Vagina (tissue), 2 donors: ENCODE measurements around the gene ARMC5. TPM values are rescaled to one million over a fixed set of nuclear protein-coding genes. Genes with fewer than 3 reads are reported as not detected.
A peak's percentile ranks its signal among the peaks of the same experiment; 100 is the strongest.

Experiments used
- DNase-seq, 2 donors: peaks; one replicate each; pipeline ENCODE4 v3.0.0-alpha.2; 2017; ENCODE audit errors: extremely low spot score in 2 of 2
- H3K27ac ChIP-seq: fragments of 200-600 bp; sonication (generic); one replicate; pipeline ENCODE4 v1.5.1; 2019
- H3K27me3 ChIP-seq: fragments of 200-600 bp; sonication (generic); one replicate; pipeline ENCODE4 v1.5.1; 2019
- H3K36me3 ChIP-seq, 2 donors: fragments of 200-600 bp; sonication (generic); one replicate each; pipeline ENCODE4 v1.5.1; 2017 to 2019
- H3K4me1 ChIP-seq: fragments of 200-600 bp; sonication (generic); one replicate; pipeline ENCODE4 v1.5.1; 2019
- H3K4me3 ChIP-seq, 2 donors: fragments of 200-600 bp; sonication (generic); 1 replicate in 1 of 2; 2 replicates in 1 of 2; pipeline ENCODE4 v1.5.1; 2016 to 2019
- H3K9me3 ChIP-seq: fragments of 200-600 bp; sonication (generic); one replicate; pipeline ENCODE4 v1.5.1; 2019
- CTCF ChIP-seq, 3 experiments: fragments of 450-650 bp in 2 of 3; fragments of 200-600 bp in 1 of 3; sonication (generic) in 1 of 3; IDR thresholded peaks; one replicate each; pipeline ENCODE4 v1.5.1; 2017 to 2019; ENCODE audit warnings: antibody characterized with exemption in 3 of 3, mild to moderate bottlenecking in 2 of 3, moderate library complexity in 2 of 3
- POLR2A ChIP-seq, 2 donors: fragments of 450-650 bp; IDR thresholded peaks; one replicate each; pipeline ENCODE4 v1.6.1; 2017; ENCODE audit warnings: antibody characterized with exemption in 2 of 2, mild to moderate bottlenecking in 2 of 2, moderate library complexity in 2 of 2
- POLR2AphosphoS5 ChIP-seq, 2 donors: sonication (generic); formaldehyde crosslinking; IDR thresholded peaks; one replicate each; pipeline ENCODE4 v1.9.0; 2017; ENCODE audit warnings: antibody characterized with exemption in 2 of 2, mild to moderate bottlenecking in 2 of 2, low read depth in 1 of 2; ENCODE audit not compliant: insufficient read depth in 1 of 2
- intact Hi-C: fragments of 100-400 bp; cut with DNase I; formaldehyde crosslinking; loops from one replicate; pipeline ENCODE4 v1.15.1; 2023
- total RNA-seq: library from RNA; depleted of rRNA; stranded (reverse); fragments of >200 nt; gene quantifications from one replicate; pipeline ENCODE4 v1.2.3, GENCODE V29; 2016

ARMC5 gene
- total RNA-seq, 1 donor from 2014 or later, result 11.3 TPM

DNA sequence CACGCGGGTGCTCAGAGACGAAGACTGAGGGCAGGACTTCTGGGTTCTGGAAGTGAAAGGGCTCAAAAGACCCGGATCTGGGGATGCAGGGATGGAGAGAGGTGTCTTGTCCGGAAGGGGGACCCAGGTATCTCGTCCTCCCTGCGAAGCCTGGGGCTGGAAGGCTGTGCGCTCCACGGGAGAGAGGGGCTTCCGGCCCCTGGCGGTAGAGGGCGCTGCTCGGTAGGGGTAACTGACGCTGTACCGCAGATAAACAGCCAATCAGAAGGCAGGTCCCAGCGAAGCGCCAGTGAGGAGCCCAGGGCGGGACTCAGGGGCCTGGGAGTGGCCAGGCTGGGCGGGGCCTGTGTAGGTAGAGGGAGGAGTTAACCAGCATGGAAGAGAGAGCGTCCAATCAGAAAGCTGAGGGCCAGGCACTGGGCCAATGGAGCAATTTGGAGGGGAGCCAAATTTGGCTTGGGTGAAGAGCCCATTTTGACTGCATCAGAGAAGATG lies 13.5 kb downstream of the ARMC5 start:
- Histone ChIP-seq H3K4me3 (peak overlapping the region; percentile 72 to 76), H3K27ac (peak overlapping the region; percentile 96), H3K9me3 (no peaks in the 10 kb centered on the region), H3K27me3 (no peaks in the 10 kb centered on the region), H3K4me1 (peaks cover 36% of the 10 kb centered on the region), H3K36me3 (peaks cover 0 to 43% of the 10 kb centered on the region in 2 donors)
- DNase-seq, result no peak
- intact Hi-C loops, result loop anchor here (5.0 kb wide), 1 partner anchor 35 kb away; the partner anchor contains the start of gene RUSF1
- TF ChIP-seq POLR2A (IDR thresholded peaks at IDR 0.05) (no peak), CTCF (IDR thresholded peaks at IDR 0.05) (peak; percentile 47 to 56 (median 49)), POLR2AphosphoS5 (IDR thresholded peaks at IDR 0.05; ENCODE audit: insufficient read depth in 1 of 2, low read depth in 1 of 2) (peak in 1 of 2 donors; percentile 68)

DNA sequence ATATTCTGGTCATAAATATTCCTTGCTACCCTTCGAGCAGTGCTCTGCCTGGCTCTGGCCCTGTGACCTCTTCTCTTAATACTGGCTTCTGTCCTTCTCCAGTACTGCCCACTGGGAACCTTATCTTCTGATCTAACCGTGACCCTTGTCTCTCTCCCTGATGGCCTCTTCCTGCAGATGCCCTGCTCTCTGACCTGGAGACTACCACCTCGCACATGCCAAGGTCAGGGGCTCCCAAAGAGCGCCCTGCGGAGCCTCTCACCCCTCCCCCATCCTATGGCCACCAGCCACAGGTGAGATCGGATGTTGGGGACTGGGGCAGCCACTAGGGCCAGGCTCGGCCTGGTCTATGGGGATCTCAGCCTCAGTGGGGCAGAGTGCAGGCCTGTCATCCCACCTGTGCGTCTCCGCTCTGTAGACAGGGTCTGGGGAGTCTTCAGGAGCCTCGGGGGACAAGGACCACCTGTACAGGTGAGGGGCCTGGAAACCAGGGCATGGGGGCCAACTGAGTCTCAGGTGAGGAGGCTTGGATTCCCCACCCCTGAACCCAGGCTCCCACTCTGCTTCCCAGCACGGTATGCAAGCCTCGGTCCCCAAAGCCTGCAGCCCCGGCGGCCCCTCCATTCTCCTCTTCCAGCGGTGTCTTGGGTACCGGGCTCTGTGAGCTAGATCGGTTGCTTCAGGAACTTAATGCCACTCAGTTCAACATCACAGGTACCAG lies 14.1 kb downstream of the ARMC5 start:
- H3K27me3 ChIP-seq, result no peaks in the 10 kb centered on the region
- no peaks in the 10 kb centered on the region for H3K9me3 ChIP-seq
- peak overlapping the region; percentile 72 to 76 for H3K4me3 ChIP-seq
- H3K4me1 ChIP-seq, result peaks cover 36% of the 10 kb centered on the region
- peak overlapping the region; percentile 96 for H3K27ac ChIP-seq
- intact Hi-C loops, result loop anchor here (5.0 kb wide), 1 partner anchor 34 kb away; the partner anchor contains the start of gene RUSF1
- no peak for DNase-seq
- no peak for TF ChIP-seq POLR2A (IDR thresholded peaks at IDR 0.05)
- no peak for TF ChIP-seq CTCF (IDR thresholded peaks at IDR 0.05)
- TF ChIP-seq POLR2AphosphoS5 (IDR thresholded peaks at IDR 0.05; ENCODE audit: insufficient read depth in 1 of 2, low read depth in 1 of 2), result no peak
- peaks cover 0 to 46% of the 10 kb centered on the region in 2 donors for H3K36me3 ChIP-seq

GRCh38 chr16:31474173-31474714 lies 14.9 kb downstream of the ARMC5 start:
- peaks cover 36% of the 10 kb centered on the region for H3K4me1 ChIP-seq
- no peak for TF ChIP-seq POLR2A (IDR thresholded peaks at IDR 0.05)
- peak in 1 of 2 donors; percentile 11 for TF ChIP-seq POLR2AphosphoS5 (IDR thresholded peaks at IDR 0.05; ENCODE audit: insufficient read depth in 1 of 2, low read depth in 1 of 2)
- TF ChIP-seq CTCF (IDR thresholded peaks at IDR 0.05), result no peak
- H3K4me3 ChIP-seq, result no peak overlapping the region
- no peak for DNase-seq
- H3K36me3 ChIP-seq, result peaks cover 0 to 46% of the 10 kb centered on the region in 2 donors
- no peaks in the 10 kb centered on the region for H3K9me3 ChIP-seq
- H3K27me3 ChIP-seq, result no peaks in the 10 kb centered on the region
- H3K27ac ChIP-seq, result no peak overlapping the region
- intact Hi-C loops, result loop anchor here (5.0 kb wide), 1 partner anchor 33 kb away; the partner anchor contains the start of gene RUSF1

DNA sequence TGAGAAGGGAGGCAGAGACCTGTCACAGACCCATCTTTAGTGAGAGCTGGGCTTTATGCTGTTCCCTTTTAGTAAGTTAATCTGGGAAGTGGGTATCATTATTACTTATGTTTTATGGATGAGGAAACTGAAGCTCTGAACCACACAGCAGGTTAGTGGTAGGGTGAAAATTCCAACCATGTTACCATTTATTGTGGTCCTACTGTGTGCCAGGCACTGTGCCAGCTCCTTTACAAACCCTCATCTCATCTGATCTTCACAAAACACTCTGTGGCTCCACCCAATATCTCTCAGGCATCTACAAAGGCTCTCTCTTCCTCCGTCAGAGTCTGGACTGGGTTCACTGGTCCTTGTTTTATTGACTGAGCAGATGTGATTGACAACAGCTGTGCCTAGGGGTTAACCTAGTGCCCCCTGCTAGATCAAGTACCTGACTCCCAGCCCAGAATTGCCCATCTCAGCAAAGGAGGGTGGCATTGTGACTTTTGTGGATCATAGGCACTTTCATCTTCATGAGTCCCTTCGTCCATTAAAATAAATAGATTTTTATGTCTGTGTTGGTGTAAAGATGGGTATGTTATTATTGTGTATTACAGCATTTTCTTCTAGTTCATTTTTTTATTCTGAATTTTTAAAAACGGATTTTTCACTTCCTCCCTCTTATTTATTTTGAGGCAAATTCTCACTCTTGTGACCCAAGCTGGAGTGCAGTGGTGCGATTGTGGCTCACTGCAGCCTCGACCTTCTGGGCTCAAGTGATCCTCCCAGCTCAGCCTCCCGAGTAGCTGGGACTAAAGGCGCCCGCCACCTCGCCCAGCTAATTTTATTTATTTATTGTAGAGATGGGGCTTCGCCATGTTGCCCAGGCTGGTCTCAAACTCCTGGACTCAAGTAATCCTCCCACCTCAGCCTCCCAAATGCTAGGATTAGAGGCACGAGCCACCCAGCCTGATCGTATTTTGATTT lies 15.8 kb downstream of the ARMC5 start:
- no peak overlapping the region for H3K4me3 ChIP-seq
- DNase-seq, result no peak
- intact Hi-C loops, result loop anchor here (5.0 kb wide), 1 partner anchor 32 kb away; the partner anchor contains the start of gene RUSF1
- TF ChIP-seq POLR2AphosphoS5 (IDR thresholded peaks at IDR 0.05; ENCODE audit: insufficient read depth in 1 of 2, low read depth in 1 of 2), result no peak
- H3K4me1 ChIP-seq, result peaks cover 36% of the 10 kb centered on the region
- H3K27me3 ChIP-seq, result no peaks in the 10 kb centered on the region
- H3K27ac ChIP-seq, result no peak overlapping the region
- peaks cover 0 to 46% of the 10 kb centered on the region in 2 donors for H3K36me3 ChIP-seq
- H3K9me3 ChIP-seq, result no peaks in the 10 kb centered on the region

DNA sequence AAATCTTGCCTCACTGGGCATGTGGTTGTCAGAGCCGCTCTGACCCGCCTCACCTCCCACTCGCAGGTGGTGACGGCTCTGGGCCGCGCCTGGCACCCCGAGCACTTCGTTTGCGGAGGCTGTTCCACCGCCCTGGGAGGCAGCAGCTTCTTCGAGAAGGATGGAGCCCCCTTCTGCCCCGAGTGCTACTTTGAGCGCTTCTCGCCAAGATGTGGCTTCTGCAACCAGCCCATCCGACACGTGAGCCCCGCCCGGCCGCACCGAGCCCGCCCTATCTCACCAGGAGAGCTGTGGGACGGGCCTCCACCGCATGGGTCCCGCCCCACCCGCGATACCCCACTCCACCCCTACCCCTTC lies 16.6 kb downstream of the ARMC5 start:
- no peaks in the 10 kb centered on the region for H3K27me3 ChIP-seq
- DNase-seq, result no peak
- no peak overlapping the region for H3K27ac ChIP-seq
- intact Hi-C loops, result no loop called here
- no peaks in the 10 kb centered on the region for H3K9me3 ChIP-seq
- peaks cover 0 to 46% of the 10 kb centered on the region in 2 donors for H3K36me3 ChIP-seq
- H3K4me1 ChIP-seq, result peaks cover 38% of the 10 kb centered on the region
- TF ChIP-seq CTCF (IDR thresholded peaks at IDR 0.05), result no peak
- no peak for TF ChIP-seq POLR2A (IDR thresholded peaks at IDR 0.05)
- TF ChIP-seq POLR2AphosphoS5 (IDR thresholded peaks at IDR 0.05; ENCODE audit: insufficient read depth in 1 of 2, low read depth in 1 of 2), result no peak
- H3K4me3 ChIP-seq, result no peak overlapping the region
